Measurements from ENCODE around the gene AASDHPPT.

The AASDHPPT gene

GRCh38 chr11:106086850-106087249, 9.4 kb downstream of the AASDHPPT start:
- DNase-seq = no peak

DNA sequence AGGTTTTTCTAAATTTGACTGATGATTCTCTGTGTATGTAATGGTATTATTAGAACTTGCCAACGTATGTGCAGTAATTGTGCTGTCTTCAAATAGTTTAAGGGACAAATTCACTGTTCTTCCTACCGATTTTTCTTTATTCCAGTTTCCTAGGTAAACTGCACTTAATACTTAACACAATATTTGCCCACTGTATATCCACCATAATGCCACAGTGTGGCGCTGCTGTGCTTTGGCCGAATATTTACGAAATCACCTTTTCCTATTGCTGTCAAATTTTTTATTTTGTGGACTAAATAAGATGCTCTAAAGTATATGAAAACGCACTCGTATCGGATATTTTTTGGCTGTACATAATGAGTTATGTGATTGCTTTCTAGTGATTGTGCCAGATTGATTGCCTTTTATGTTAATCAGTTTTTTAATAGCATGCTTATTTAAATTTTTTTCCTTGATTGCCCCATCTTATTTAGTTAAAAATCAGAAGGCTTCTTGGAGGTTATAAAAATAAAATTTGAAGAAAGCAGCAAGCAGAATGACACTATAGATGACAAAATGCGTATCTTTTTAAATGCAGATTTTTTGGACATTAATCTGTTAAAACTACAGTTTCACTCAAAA, 10.5 kb downstream of the AASDHPPT start:
- DNase-seq = peak; percentile 20

- DNase-seq = no peak
These were observed 11.4 kb downstream of the AASDHPPT start for GRCh38 chr11:106088896-106089295.

GRCh38 chr11:106091480-106092123, 14.1 kb downstream of the AASDHPPT start:
- DNase-seq = no peak

GRCh38 chr11:106092446-106092845, 15.0 kb downstream of the AASDHPPT start:
- DNase-seq = no peak

DNA sequence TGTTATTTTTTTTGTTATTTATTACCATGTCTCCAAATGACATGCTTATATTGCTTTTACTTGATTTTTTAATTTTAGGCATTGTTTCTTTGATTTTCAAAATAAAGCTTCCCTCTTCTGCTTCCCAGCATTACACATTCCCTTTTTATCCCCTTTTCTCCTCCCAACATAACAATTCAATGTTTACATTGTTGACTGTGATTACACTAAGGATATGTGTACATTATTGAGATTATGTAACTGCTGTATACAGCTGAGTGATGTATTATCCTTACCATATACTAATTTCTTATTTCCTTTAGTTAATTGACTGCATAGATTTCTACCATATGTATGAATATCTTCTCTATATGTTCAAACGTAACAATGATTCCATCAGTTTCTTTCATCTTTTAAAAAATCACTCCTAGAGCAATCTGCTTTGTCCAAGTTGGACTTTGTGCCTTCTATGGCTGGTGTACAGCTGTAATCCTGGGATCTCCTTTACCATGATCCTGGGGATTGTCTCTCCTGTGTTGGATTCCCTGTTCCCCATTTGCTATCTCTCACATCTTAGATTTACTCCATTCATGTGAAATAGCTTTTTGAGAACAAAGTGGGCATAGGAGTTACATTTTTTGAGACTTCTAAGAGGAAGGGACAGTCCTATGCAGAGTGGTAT, 21.6 kb downstream of the AASDHPPT start:
- DNase-seq = no peak

- DNase-seq = no peak
These were observed 23.9 kb downstream of the AASDHPPT start for GRCh38 chr11:106101370-106101769.

- DNase-seq = no peak
These were observed 24.4 kb downstream of the AASDHPPT start for GRCh38 chr11:106101819-106102218.

- DNase-seq = no peak
These were observed 28.5 kb downstream of the AASDHPPT start for GRCh38 chr11:106105986-106106385.

- DNase-seq = no peak
These were observed 44.3 kb downstream of the AASDHPPT start for GRCh38 chr11:106121570-106122320.

- DNase-seq = no peak
These were observed 50.1 kb downstream of the AASDHPPT start for GRCh38 chr11:106127604-106128003.

DNA sequence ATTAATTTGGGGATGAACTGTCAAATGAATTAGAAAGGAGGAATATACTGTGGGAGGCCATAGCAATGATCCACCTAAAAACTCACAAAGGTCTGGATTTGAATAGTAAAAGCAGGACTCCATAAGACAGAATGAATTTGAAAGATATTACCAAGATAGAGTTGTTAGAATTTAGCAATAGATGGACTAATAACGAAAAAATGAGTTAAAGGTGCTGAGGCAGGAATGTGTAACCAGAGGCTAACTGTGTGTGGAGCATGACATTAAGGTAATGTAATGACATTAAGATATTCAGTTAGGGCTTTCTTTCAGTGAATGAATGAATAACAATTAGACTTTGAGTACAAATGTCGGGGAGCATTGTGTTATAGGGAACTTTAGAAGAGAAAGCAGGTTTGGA, 51.3 kb downstream of the AASDHPPT start:
- DNase-seq = no peak

DNA sequence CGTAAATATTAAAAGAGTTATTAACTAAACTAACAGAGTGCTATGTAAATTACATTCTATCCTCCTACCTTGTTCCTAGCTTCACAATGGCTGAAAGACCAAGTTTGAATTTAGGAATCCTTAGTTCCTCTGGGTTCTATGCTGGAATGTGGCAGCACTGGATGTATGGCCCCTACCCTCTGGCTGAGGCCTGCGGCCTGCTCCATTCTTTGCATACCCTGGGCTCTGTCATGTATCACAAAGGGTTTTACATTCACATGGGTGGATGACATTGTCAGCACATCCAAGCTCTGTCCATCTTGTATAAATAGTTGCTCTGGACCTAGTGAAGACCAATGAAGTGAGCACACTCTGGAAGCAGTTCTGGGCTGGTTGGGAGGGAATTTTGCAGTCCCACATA, 54.5 kb downstream of the AASDHPPT start:
- DNase-seq = no peak

- no peak for DNase-seq
These were observed 55.3 kb downstream of the AASDHPPT start for GRCh38 chr11:106132582-106133354.

DNA sequence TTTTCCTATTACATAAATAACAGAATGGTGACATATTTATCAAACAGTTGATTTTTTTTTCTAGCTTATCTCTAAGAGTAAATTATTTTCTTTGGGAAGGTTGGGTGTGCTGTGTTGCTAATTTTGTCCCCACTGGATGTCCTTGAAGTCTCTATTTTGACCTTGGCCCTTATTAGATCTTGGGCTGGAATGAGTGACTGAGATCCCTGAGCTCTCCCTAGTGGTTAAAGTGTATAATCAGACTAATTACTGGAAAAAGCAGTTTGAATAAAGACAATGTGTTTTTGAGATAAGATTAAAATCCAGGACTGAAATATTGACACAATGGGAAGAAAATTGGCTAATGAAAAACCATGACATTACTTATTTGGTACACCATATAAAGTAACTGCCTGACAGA, 56.1 kb downstream of the AASDHPPT start:
- DNase-seq = no peak

DNA sequence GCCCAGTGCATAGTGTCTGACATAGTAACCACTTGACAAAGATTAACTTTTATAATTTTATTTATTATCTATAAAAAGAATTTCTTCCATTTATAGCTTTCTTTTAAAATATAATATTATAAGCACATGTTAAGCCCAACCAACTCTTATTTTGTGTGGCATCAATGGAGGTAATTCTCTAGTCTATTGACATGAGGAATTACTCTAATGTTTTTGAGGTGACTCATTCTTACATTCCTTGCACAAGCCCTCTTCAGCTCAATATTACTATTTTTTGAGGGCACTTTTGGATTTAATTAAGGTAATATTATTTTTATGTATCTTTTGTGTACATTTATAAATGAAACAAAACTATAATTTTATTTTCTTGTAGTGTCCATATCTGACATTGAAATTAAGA, 59.6 kb downstream of the AASDHPPT start:
- no peak for DNase-seq

- no peak for DNase-seq
These were observed 60.3 kb downstream of the AASDHPPT start for GRCh38 chr11:106137758-106138157.
